KMS-11 (cell line): Measurements from ENCODE around the gene CAPN12.

Experiments
- H2AFZ ChIP-seq: fragments of 200-600 bp; sonication (generic); 2 replicates; pipeline ENCODE4 v1.6.1; 2016; ENCODE audit warnings: antibody characterized with exemption, mixed run types, low read depth
- H3K27ac ChIP-seq: fragments of 200-600 bp; sonication (generic); 2 replicates; pipeline ENCODE4 v1.6.1; 2016; ENCODE audit warnings: mild to moderate bottlenecking, mixed run types
- H3K27me3 ChIP-seq: fragments of 200-600 bp; sonication (generic); 2 replicates; pipeline ENCODE4 v1.6.1; 2017; ENCODE audit warnings: mild to moderate bottlenecking, low read depth, mixed run types, moderate library complexity; ENCODE audit not compliant: insufficient read depth
- H3K36me3 ChIP-seq: fragments of 200-600 bp; sonication (generic); 2 replicates; pipeline ENCODE4 v1.6.1; 2017; ENCODE audit warnings: mild to moderate bottlenecking, mixed run types; ENCODE audit not compliant: insufficient read depth
- H3K4me1 ChIP-seq: fragments of 200-600 bp; sonication (generic); 2 replicates; pipeline ENCODE4 v1.6.1; 2016; ENCODE audit warnings: mild to moderate bottlenecking, low read depth, mixed run types; ENCODE audit not compliant: poor library complexity, severe bottlenecking
- H3K4me2 ChIP-seq: fragments of 200-600 bp; sonication (generic); 2 replicates; pipeline ENCODE4 v1.7.0; 2016; ENCODE audit warnings: mild to moderate bottlenecking, mixed run types
- H3K4me3 ChIP-seq: fragments of 200-600 bp; sonication (generic); IDR thresholded peaks from 2 replicates; pipeline ENCODE4 v1.6.1; 2017; ENCODE audit warnings: low read depth, low read length, mixed read lengths; ENCODE audit not compliant: insufficient read depth
- H3K79me2 ChIP-seq: fragments of 200-600 bp; sonication (generic); 2 replicates; pipeline ENCODE4 v1.6.1; 2016; ENCODE audit warnings: low read depth, mixed run types; ENCODE audit not compliant: insufficient read depth
- H3K9ac ChIP-seq: fragments of 200-600 bp; sonication (generic); 2 replicates; pipeline ENCODE4 v1.6.1; 2016; ENCODE audit warnings: mild to moderate bottlenecking, mixed run types
- H4K20me1 ChIP-seq: fragments of 200-600 bp; sonication (generic); 2 replicates; pipeline ENCODE4 v1.6.1; 2016; ENCODE audit warnings: mild to moderate bottlenecking, mixed run types; ENCODE audit not compliant: insufficient read depth
- TF ChIP-seq, protein P1 (sequence below): fragments of 200-600 bp; sonication (generic); conservative IDR thresholded peaks from 2 replicates; pipeline ENCODE4 v1.6.1; 2017; ENCODE audit warnings: low read depth, mild to moderate bottlenecking, antibody characterized with exemption, low read length, moderate library complexity, mixed read lengths

The CAPN12 gene

DNA sequence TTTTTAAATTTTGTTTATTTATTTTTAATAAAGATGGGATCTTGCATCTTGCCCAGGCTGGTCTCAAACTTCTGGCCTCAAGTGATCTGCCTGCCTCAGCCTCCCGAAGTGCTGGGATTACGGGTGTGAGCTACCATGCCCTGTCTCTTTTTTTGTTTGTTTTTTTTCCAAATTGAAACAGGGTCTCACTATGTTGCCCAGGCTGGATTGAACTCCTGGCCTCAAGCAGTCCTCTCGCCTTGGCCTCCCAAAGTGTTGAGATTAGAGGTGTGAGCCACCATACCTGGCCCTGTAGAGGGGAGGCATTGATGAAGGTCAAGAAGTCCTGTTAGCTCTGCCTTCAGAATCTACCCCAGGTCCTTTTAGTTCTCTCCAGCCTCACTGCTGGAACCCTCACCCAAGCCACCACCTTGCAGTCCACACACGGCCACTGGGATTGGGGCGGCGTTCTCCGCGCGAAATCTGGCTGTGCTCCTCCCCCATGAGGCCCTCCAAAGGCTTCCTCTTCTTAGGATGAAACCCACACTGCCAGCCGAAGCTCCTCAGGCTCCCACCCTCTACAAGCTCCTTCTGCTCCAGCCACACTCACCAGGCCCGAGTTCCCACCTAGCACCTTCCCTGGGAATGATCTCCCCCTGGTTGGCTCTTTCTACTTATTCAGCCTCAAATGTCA, 61.9 kb downstream of the CAPN12 start:
- Histone ChIP-seq H3K27me3 (no peaks in the 10 kb centered on the region), H4K20me1 (no peaks in the 10 kb centered on the region), H3K4me1 (peaks cover 72% of the 10 kb centered on the region), H3K9ac (no peak overlapping the region; the same call in 1 of the 2 replicates), H3K4me2 (peak overlapping the region; percentile 97; the same call in 1 of the 2 replicates), H3K27ac (peak overlapping the region; percentile 95; the same call in 1 of the 2 replicates), H3K36me3 (no peaks in the 10 kb centered on the region), H2AFZ (no peak overlapping the region), H3K4me3 (no peak overlapping the region), H3K79me2 (peaks cover 63% of the 10 kb centered on the region)
- TF ChIP-seq, protein P1, sequence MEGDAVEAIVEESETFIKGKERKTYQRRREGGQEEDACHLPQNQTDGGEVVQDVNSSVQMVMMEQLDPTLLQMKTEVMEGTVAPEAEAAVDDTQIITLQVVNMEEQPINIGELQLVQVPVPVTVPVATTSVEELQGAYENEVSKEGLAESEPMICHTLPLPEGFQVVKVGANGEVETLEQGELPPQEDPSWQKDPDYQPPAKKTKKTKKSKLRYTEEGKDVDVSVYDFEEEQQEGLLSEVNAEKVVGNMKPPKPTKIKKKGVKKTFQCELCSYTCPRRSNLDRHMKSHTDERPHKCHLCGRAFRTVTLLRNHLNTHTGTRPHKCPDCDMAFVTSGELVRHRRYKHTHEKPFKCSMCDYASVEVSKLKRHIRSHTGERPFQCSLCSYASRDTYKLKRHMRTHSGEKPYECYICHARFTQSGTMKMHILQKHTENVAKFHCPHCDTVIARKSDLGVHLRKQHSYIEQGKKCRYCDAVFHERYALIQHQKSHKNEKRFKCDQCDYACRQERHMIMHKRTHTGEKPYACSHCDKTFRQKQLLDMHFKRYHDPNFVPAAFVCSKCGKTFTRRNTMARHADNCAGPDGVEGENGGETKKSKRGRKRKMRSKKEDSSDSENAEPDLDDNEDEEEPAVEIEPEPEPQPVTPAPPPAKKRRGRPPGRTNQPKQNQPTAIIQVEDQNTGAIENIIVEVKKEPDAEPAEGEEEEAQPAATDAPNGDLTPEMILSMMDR = no peak
